ENCODE measurements around the gene PTPRG. TPM values are rescaled to one million over a fixed set of nuclear protein-coding genes. Genes with fewer than 3 reads are reported as not detected.

PTPRG gene
- polyA plus RNA-seq, 3 donors, result not detected

DNA sequence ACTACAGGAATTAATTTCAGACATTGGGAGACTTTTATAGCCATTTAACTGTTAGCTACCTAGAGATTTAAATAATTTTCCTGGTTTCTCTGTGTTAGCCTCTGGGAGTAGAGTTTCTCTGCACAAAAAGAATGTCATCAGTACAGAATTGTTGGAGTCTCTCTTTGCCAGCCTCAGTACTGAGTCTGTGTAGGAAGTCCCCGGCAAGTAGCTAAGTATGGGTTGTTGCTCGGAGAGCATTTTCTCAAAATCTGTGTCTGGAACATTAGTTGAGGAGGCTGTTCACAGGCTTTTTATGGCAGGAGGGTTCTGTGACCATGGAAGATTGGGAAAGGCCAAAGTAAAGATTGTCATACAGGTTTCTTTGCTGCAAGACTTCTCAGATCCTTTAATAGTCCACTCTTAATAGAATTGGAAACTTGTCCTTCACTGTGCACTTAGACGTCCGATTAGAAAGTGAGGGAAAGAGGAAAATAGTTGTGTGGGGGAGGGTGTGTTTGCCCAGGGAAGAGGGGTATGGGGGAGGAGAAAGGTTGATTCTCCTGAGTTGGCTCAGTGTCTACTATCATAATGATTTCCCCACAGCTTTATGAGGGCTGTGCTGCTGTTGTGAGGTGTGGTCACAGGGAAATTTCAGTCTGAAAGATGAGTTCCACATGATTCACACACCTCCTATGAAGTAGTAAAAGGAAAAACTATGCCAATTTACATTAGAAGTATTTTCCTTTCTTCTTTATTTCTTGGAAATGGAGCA is 207.1 kb downstream of the PTPRG start:
- WGBS (ENCODE audit: insufficient coverage), result 80% methylated on average over 2 of the region's 4 CpGs
- intact Hi-C loops (cut with micrococcal nuclease), result no loop called here
- no peak overlapping the region for H3K4me3 Mint-ChIP-seq

DNA sequence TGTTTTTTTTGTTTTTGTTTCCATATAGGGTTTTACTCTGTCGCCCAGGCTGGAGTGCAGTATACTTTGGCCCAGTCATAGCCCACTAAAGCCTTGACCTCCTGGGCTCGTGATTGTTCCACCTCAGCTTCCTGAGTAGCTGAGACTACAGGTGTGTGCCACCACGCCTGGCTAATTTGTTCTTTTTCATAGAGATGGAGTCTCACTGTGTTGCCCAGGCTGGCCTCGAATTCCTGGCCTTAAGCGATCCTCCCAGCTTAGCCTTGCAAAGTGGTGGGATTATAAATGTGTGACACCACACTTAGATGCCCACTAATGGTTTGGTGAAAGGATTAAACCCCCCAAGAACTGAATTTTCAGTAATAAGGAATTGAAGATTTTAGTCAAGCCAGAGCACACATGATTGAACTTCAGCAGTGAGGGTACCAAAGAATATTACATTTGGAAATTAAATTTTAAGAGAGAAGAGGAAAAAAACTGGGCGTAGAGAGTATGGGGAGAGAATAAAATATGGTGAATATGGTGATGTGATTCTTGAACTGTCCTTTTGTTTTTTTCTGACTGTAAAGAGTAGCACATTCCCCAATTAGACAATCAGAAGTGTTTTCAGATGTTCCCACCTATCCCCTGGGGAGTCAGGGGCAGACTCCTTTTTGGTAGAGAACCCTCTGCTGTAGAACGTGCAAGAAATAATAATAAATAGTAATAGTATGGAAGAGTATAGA is 208.1 kb downstream of the PTPRG start:
- DNase-seq, result no peak
- H3K36me3 Mint-ChIP-seq, result no peaks in the 10 kb centered on the region
- H3K9ac ChIP-seq (ENCODE audit: insufficient read depth, low read length, poor library complexity, severe bottlenecking), result no peak overlapping the region
- no peaks in the 10 kb centered on the region for H3K36me3 ChIP-seq (replicated peaks in 1 of 2; ENCODE audit: control insufficient read depth in 1 of 2, insufficient read depth in 2 of 2, low read length in 2 of 2)
- H3K4me3 Mint-ChIP-seq, result no peak overlapping the region
- H3K9me3 ChIP-seq (replicated peaks in 1 of 2; ENCODE audit: control insufficient read depth in 1 of 2, insufficient read depth in 1 of 2, low read length in 2 of 2), result peaks cover 0 to 2% of the 10 kb centered on the region in 2 donors
- intact Hi-C loops (cut with micrococcal nuclease), result no loop called here
- H3K4me1 ChIP-seq (ENCODE audit: control insufficient read depth in 1 of 2, insufficient read depth in 2 of 2, low read length in 2 of 2), result no peaks in the 10 kb centered on the region
- no peaks in the 10 kb centered on the region for H4K20me1 ChIP-seq (ENCODE audit: insufficient read depth, low read length)
- H3K4me2 ChIP-seq (replicated peaks; ENCODE audit: extremely low read depth, low read length, poor library complexity, severe bottlenecking), result no peak overlapping the region
- H3K9me3 Mint-ChIP-seq, result peaks cover 0 to 7% (median 2%) of the 10 kb centered on the region in 7 donors
- 78% methylated on average over 3 of the region's 7 CpGs for WGBS (ENCODE audit: insufficient coverage)
- no peak overlapping the region for H3K4me3 ChIP-seq (replicated peaks in 1 of 3; ENCODE audit: low read depth in 2 of 3, low read length in 3 of 3)
- H3K27me3 ChIP-seq (ENCODE audit: control insufficient read depth in 2 of 2, insufficient read depth in 2 of 2, low read length in 2 of 2), result no peaks in the 10 kb centered on the region
- H3K27ac ChIP-seq (ENCODE audit: low read depth in 1 of 2, low read length in 2 of 2), result no peak overlapping the region
- TF ChIP-seq, protein P1, sequence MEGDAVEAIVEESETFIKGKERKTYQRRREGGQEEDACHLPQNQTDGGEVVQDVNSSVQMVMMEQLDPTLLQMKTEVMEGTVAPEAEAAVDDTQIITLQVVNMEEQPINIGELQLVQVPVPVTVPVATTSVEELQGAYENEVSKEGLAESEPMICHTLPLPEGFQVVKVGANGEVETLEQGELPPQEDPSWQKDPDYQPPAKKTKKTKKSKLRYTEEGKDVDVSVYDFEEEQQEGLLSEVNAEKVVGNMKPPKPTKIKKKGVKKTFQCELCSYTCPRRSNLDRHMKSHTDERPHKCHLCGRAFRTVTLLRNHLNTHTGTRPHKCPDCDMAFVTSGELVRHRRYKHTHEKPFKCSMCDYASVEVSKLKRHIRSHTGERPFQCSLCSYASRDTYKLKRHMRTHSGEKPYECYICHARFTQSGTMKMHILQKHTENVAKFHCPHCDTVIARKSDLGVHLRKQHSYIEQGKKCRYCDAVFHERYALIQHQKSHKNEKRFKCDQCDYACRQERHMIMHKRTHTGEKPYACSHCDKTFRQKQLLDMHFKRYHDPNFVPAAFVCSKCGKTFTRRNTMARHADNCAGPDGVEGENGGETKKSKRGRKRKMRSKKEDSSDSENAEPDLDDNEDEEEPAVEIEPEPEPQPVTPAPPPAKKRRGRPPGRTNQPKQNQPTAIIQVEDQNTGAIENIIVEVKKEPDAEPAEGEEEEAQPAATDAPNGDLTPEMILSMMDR (IDR thresholded peaks at IDR 0.05), result no peak
- H3K4me1 Mint-ChIP-seq, result no peaks in the 10 kb centered on the region
- no peaks in the 10 kb centered on the region for H3K79me2 ChIP-seq (ENCODE audit: insufficient read depth, low read length)
- H2AFZ ChIP-seq (ENCODE audit: insufficient read depth, low read depth, low read length, poor library complexity, severe bottlenecking), result no peak overlapping the region
- H3K27me3 Mint-ChIP-seq (ENCODE audit: low read depth in 3 of 3), result peaks cover 0 to 4% (median 0%) of the 10 kb centered on the region in 3 donors
- no peak overlapping the region for H3K27ac Mint-ChIP-seq

More for the DNA sequence above, 207.1 kb downstream of the PTPRG start:
- Mint-ChIP-seq H3K9me3 (peaks cover 0 to 7% (median 4%) of the 10 kb centered on the region in 7 donors), H3K27ac (no peak overlapping the region), H3K4me1 (no peaks in the 10 kb centered on the region), H3K27me3 (ENCODE audit: low read depth in 3 of 3) (peaks cover 0 to 2% (median 0%) of the 10 kb centered on the region in 3 donors), H3K36me3 (no peaks in the 10 kb centered on the region)
- DNase-seq, result no peak
- Histone ChIP-seq H3K4me1 (ENCODE audit: control insufficient read depth in 1 of 2, insufficient read depth in 2 of 2, low read length in 2 of 2) (no peaks in the 10 kb centered on the region), H4K20me1 (ENCODE audit: insufficient read depth, low read length) (no peaks in the 10 kb centered on the region), H3K9me3 (replicated peaks in 1 of 2; ENCODE audit: control insufficient read depth in 1 of 2, insufficient read depth in 1 of 2, low read length in 2 of 2) (peaks cover 0 to 2% of the 10 kb centered on the region in 2 donors), H3K27ac (ENCODE audit: low read depth in 1 of 2, low read length in 2 of 2) (no peak overlapping the region), H3K4me3 (replicated peaks in 1 of 3; ENCODE audit: low read depth in 2 of 3, low read length in 3 of 3) (no peak overlapping the region), H3K36me3 (replicated peaks in 1 of 2; ENCODE audit: control insufficient read depth in 1 of 2, insufficient read depth in 2 of 2, low read length in 2 of 2) (no peaks in the 10 kb centered on the region), H3K4me2 (replicated peaks; ENCODE audit: extremely low read depth, low read length, poor library complexity, severe bottlenecking) (no peak overlapping the region), H3K79me2 (ENCODE audit: insufficient read depth, low read length) (no peaks in the 10 kb centered on the region), H3K9ac (ENCODE audit: insufficient read depth, low read length, poor library complexity, severe bottlenecking) (no peak overlapping the region), H3K27me3 (ENCODE audit: control insufficient read depth in 2 of 2, insufficient read depth in 2 of 2, low read length in 2 of 2) (no peaks in the 10 kb centered on the region), H2AFZ (ENCODE audit: insufficient read depth, low read depth, low read length, poor library complexity, severe bottlenecking) (no peak overlapping the region)
- TF ChIP-seq, protein P1 (IDR thresholded peaks at IDR 0.05), result no peak
